Measurements from ENCODE around the gene DCLRE1B. TPM values are rescaled to one million over a fixed set of nuclear protein-coding genes. Genes with fewer than 3 reads are reported as not detected.
A peak's percentile ranks its signal among the peaks of the same experiment; 100 is the strongest.

The DCLRE1B gene
- total and polyA plus RNA-seq, 4 donors: 1.9 to 6.3 (median 3.4) TPM

DNA sequence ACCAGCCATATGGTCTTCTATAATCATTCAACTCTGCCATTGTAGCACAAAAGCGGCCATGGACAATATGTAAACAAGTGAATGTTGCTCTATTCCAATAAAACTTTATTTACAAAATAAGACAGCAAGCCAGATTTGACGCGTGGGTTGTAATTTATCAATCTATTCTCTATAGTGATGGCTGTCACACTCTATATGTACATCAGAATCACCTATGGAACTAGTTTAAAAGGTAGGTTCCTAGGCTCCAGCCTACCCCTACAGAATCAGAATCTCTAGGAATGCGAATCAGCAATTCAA is 25.4 kb upstream of the DCLRE1B start:
- Histone ChIP-seq H3K4me3 (ENCODE audit: low read length in 2 of 2) (no peak overlapping the region), H3K36me3 (ENCODE audit: control insufficient read depth in 1 of 2, insufficient read depth in 2 of 2, low read length in 1 of 2) (peaks cover 0 to 2% of the 10 kb centered on the region in 2 donors), H3K27ac (ENCODE audit: low read depth in 1 of 2, low read length in 2 of 2) (no peak overlapping the region), H3K27me3 (ENCODE audit: control insufficient read depth in 1 of 2, insufficient read depth in 2 of 2, low read length in 1 of 2) (no peaks in the 10 kb centered on the region), H3K4me1 (ENCODE audit: control insufficient read depth in 1 of 2, insufficient read depth in 2 of 2, low read length in 2 of 2) (no peaks in the 10 kb centered on the region), H3K9me3 (ENCODE audit: control insufficient read depth, low read length) (no peaks in the 10 kb centered on the region)
- DNase-seq: no peak
- intact Hi-C loops (cut with DNase I): no loop called here
- no peak for ATAC-seq (ENCODE audit: low FRiP score)
- WGBS, 2 donors: 94 to 95% methylated on average over 4 of the region's 4 CpGs

- Histone ChIP-seq H3K4me1 (ENCODE audit: control insufficient read depth in 1 of 2, insufficient read depth in 2 of 2, low read length in 2 of 2) (no peaks in the 10 kb centered on the region), H3K4me3 (ENCODE audit: low read length in 2 of 2) (no peak overlapping the region), H3K36me3 (ENCODE audit: control insufficient read depth in 1 of 2, insufficient read depth in 2 of 2, low read length in 1 of 2) (peaks cover 0 to 2% of the 10 kb centered on the region in 2 donors), H3K9me3 (ENCODE audit: control insufficient read depth, low read length) (no peaks in the 10 kb centered on the region), H3K27me3 (ENCODE audit: control insufficient read depth in 1 of 2, insufficient read depth in 2 of 2, low read length in 1 of 2) (no peaks in the 10 kb centered on the region), H3K27ac (ENCODE audit: low read depth in 1 of 2, low read length in 2 of 2) (no peak overlapping the region)
- intact Hi-C loops (cut with DNase I): no loop called here
- WGBS, 2 donors: 82 to 89% methylated on average over 2 of the region's 2 CpGs
- DNase-seq (no peak), ATAC-seq (ENCODE audit: low FRiP score) (no peak)
Observed at GRCh38 chr1:113881661-113882060, 23.5 kb upstream of the DCLRE1B start.

GRCh38 chr1:113886417-113887401 is 18.4 kb upstream of the DCLRE1B start:
- Histone ChIP-seq H3K36me3 (ENCODE audit: control insufficient read depth in 1 of 2, insufficient read depth in 2 of 2, low read length in 1 of 2) (no peaks in the 10 kb centered on the region), H3K4me3 (ENCODE audit: low read length in 2 of 2) (no peak overlapping the region), H3K4me1 (ENCODE audit: control insufficient read depth in 1 of 2, insufficient read depth in 2 of 2, low read length in 2 of 2) (no peaks in the 10 kb centered on the region), H3K27me3 (ENCODE audit: control insufficient read depth in 1 of 2, insufficient read depth in 2 of 2, low read length in 1 of 2) (no peaks in the 10 kb centered on the region), H3K27ac (ENCODE audit: low read depth in 1 of 2, low read length in 2 of 2) (no peak overlapping the region), H3K9me3 (ENCODE audit: control insufficient read depth, low read length) (no peaks in the 10 kb centered on the region)
- 88 to 89% methylated on average over 17 of the region's 17 CpGs for WGBS, 2 donors
- no peak for ATAC-seq (ENCODE audit: low FRiP score)
- intact Hi-C loops (cut with DNase I): no loop called here
- peak in 1 of 2 donors; percentile 41 for DNase-seq

DNA sequence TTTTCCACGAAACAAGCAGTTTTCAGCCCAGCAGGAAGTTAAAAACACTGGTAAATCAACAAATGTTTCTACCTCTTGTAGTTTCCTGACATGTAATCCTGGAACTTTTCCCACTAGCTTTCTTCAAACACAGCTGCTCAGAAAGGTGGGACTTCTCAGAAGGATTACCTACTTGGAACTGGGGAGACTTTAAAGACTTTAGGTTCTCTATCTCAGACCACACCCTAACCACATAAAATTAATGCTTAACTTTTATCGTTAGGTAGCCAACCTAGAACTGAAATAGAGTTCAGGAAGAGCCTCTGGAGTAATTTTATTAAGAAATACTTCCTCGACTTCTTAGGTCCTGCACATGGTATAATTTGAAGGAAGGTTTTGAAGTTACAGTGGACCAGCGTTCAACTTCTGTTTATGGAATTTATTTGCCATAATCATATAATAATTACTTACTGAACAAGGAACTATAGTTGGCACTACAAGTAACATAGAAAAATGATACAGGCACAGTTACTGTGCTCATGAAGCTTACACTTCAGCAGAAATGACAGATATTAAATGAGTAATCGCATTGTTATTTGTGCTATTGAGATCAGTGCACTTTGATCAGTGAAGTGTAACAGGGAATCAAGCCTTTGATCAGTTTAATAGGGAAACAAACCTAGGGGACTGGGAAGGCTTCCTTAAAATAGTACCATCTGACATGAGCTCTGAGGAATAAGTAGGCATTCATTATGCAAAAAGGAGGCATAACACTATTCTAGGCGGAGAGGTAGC is 17.5 kb upstream of the DCLRE1B start, which contains the start of gene BCL2L15:
BCL2L15 (minus strand) TSS at position 180 of the 774 bp plus-strand sequence. CDS start 206 bp downstream, outside the sequence.
- Histone ChIP-seq H3K36me3 (ENCODE audit: control insufficient read depth in 1 of 2, insufficient read depth in 2 of 2, low read length in 1 of 2) (no peaks in the 10 kb centered on the region), H3K27me3 (ENCODE audit: control insufficient read depth in 1 of 2, insufficient read depth in 2 of 2, low read length in 1 of 2) (no peaks in the 10 kb centered on the region), H3K9me3 (ENCODE audit: control insufficient read depth, low read length) (no peaks in the 10 kb centered on the region), H3K4me1 (ENCODE audit: control insufficient read depth in 1 of 2, insufficient read depth in 2 of 2, low read length in 2 of 2) (no peaks in the 10 kb centered on the region), H3K27ac (ENCODE audit: low read depth in 1 of 2, low read length in 2 of 2) (no peak within 1 kb of the TSS), H3K4me3 (ENCODE audit: low read length in 2 of 2) (no peak within 1 kb of the TSS)
- DNase-seq (no peak), ATAC-seq (ENCODE audit: low FRiP score) (no peak)
- WGBS, 2 donors: 84 to 86% methylated on average over 6 of the region's 6 CpGs
- intact Hi-C loops (cut with DNase I): no loop called here

DNA sequence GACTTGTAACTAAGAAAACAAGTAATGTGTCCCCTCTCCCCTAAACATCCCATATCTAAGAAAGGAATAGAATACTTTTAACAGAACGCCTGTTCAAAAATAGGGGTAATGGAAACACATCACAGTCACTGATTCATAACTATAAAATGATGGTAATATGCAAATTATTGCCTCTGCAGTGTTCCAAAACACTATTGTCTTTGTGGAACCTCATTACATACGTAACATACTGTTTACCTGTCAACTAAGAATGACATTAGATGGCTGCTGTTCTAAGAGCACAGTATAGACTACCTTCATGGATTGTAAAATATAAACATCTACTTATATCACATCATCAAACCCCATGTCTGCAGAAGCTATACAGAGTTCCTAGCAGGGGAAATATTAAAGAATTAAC is 14.3 kb upstream of the DCLRE1B start:
- Histone ChIP-seq H3K9me3 (ENCODE audit: control insufficient read depth, low read length) (no peaks in the 10 kb centered on the region), H3K27me3 (ENCODE audit: control insufficient read depth in 1 of 2, insufficient read depth in 2 of 2, low read length in 1 of 2) (no peaks in the 10 kb centered on the region), H3K27ac (ENCODE audit: low read depth in 1 of 2, low read length in 2 of 2) (no peak overlapping the region), H3K4me1 (ENCODE audit: control insufficient read depth in 1 of 2, insufficient read depth in 2 of 2, low read length in 2 of 2) (no peaks in the 10 kb centered on the region), H3K4me3 (ENCODE audit: low read length in 2 of 2) (no peak overlapping the region), H3K36me3 (ENCODE audit: control insufficient read depth in 1 of 2, insufficient read depth in 2 of 2, low read length in 1 of 2) (no peaks in the 10 kb centered on the region)
- DNase-seq: no peak
- ATAC-seq (ENCODE audit: low FRiP score): no peak
- intact Hi-C loops (cut with DNase I): no loop called here
- WGBS, 2 donors: 64 to 68% methylated on average over 2 of the region's 2 CpGs

DNA sequence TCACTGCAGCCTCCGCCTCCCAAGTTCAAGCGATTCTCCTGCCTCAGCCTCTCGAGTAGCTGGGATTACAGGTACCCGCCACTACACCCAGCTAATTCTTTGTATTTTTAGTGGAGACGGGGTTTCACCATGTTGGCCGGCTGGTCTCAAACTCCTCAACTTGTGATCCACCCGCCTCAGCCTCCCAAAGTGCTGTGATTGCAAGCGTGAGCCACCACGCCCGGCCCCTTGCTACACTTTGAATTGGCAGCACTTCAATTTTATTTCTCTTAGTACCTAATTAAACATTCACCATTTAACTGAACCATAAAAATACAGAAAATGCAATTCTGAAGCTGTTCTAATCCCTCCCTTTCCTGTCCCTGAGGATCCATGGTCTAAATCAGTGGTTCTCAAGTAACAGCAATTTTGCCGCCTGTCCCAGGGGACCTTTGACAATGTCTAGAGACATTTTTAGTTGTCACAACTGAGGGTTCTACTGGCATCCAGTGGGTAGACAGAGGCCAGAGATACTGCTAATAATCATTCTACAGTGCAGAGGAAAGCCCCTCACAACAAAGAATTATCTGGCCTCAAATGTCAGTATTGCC is 13.4 kb upstream of the DCLRE1B start:
- ATAC-seq (ENCODE audit: low FRiP score) (no peak), DNase-seq (no peak)
- intact Hi-C loops (cut with DNase I): no loop called here
- H3K27ac ChIP-seq (ENCODE audit: low read depth in 1 of 2, low read length in 2 of 2): no peak overlapping the region
- H3K9me3 ChIP-seq (ENCODE audit: control insufficient read depth, low read length): no peaks in the 10 kb centered on the region
- no peaks in the 10 kb centered on the region for H3K27me3 ChIP-seq (ENCODE audit: control insufficient read depth in 1 of 2, insufficient read depth in 2 of 2, low read length in 1 of 2)
- WGBS, 2 donors: 90 to 91% methylated on average over 11 of the region's 11 CpGs
- no peak overlapping the region for H3K4me3 ChIP-seq (ENCODE audit: low read length in 2 of 2)
- no peaks in the 10 kb centered on the region for H3K36me3 ChIP-seq (ENCODE audit: control insufficient read depth in 1 of 2, insufficient read depth in 2 of 2, low read length in 1 of 2)
- H3K4me1 ChIP-seq (ENCODE audit: control insufficient read depth in 1 of 2, insufficient read depth in 2 of 2, low read length in 2 of 2): no peaks in the 10 kb centered on the region

GRCh38 chr1:113893267-113893666 is 11.9 kb upstream of the DCLRE1B start:
- Histone ChIP-seq H3K27me3 (ENCODE audit: control insufficient read depth in 1 of 2, insufficient read depth in 2 of 2, low read length in 1 of 2) (no peaks in the 10 kb centered on the region), H3K36me3 (ENCODE audit: control insufficient read depth in 1 of 2, insufficient read depth in 2 of 2, low read length in 1 of 2) (no peaks in the 10 kb centered on the region), H3K9me3 (ENCODE audit: control insufficient read depth, low read length) (no peaks in the 10 kb centered on the region), H3K27ac (ENCODE audit: low read depth in 1 of 2, low read length in 2 of 2) (no peak overlapping the region), H3K4me1 (ENCODE audit: control insufficient read depth in 1 of 2, insufficient read depth in 2 of 2, low read length in 2 of 2) (no peaks in the 10 kb centered on the region), H3K4me3 (ENCODE audit: low read length in 2 of 2) (no peak overlapping the region)
- ATAC-seq (ENCODE audit: low FRiP score): no peak
- no peak for DNase-seq
- WGBS, 2 donors: 92 to 93% methylated on average over 3 of the region's 3 CpGs
- intact Hi-C loops (cut with DNase I): no loop called here

GRCh38 chr1:113895098-113895497 is 10.0 kb upstream of the DCLRE1B start:
- H3K4me1 ChIP-seq (ENCODE audit: control insufficient read depth in 1 of 2, insufficient read depth in 2 of 2, low read length in 2 of 2): no peaks in the 10 kb centered on the region
- H3K27me3 ChIP-seq (ENCODE audit: control insufficient read depth in 1 of 2, insufficient read depth in 2 of 2, low read length in 1 of 2): no peaks in the 10 kb centered on the region
- DNase-seq (no peak), ATAC-seq (ENCODE audit: low FRiP score) (no peak)
- 94 to 95% methylated on average over 6 of the region's 6 CpGs for WGBS, 2 donors
- no peaks in the 10 kb centered on the region for H3K36me3 ChIP-seq (ENCODE audit: control insufficient read depth in 1 of 2, insufficient read depth in 2 of 2, low read length in 1 of 2)
- H3K4me3 ChIP-seq (ENCODE audit: low read length in 2 of 2): no peak overlapping the region
- H3K9me3 ChIP-seq (ENCODE audit: control insufficient read depth, low read length): no peaks in the 10 kb centered on the region
- intact Hi-C loops (cut with DNase I): loop anchor here in 1 of 2 donors (5.0 kb wide), 1 partner anchor 58 kb away; no protein-coding TSS in a partner anchor
- no peak overlapping the region for H3K27ac ChIP-seq (ENCODE audit: low read depth in 1 of 2, low read length in 2 of 2)
